ENCODE results near the gene RGS12.

GRCh38 chr4:3302173-3302785 lies 9.5 kb downstream of the RGS12 start:
- TF ChIP-seq EZH2 (IDR thresholded peaks at IDR 0.05; ENCODE audit: borderline replicate concordance, insufficient read depth, low read depth, low read length, poor library complexity, severe bottlenecking) (no peak), CTCF (IDR thresholded peaks at IDR 0.05) (no peak)

Measured in B cell (primary cell).